Lung (tissue), 12 donors: ENCODE data around the gene RCVRN. TPM values are rescaled to one million over a fixed set of nuclear protein-coding genes. Genes with fewer than 3 reads are reported as not detected.

ENCODE experiments used
- ATAC-seq: fragments of 200-7000 bp; cut with Tn5 transposase; one replicate; pipeline ENCODE4 v1.9.1; 2020; ENCODE audit warnings: moderate number of reproducible peaks; ENCODE audit not compliant: insufficient read depth, low FRiP score
- DNase-seq, 3 donors: peaks; one replicate each; pipeline ENCODE4 v3.0.0-alpha.2; 2013 to 2017
- H3K27ac ChIP-seq, 2 donors: one replicate each; pipeline ENCODE4 v1.5.1; 2013; ENCODE audit warnings: mild to moderate bottlenecking in 2 of 2, moderate library complexity in 2 of 2, control low read depth in 1 of 2, inconsistent platforms in 1 of 2, low read depth in 1 of 2, low read length in 1 of 2
- H3K27me3 ChIP-seq, 3 donors: one replicate each; pipeline ENCODE4 v1.5.1; 2013; ENCODE audit warnings: low read length in 2 of 3; ENCODE audit not compliant: control insufficient read depth in 3 of 3, insufficient read depth in 3 of 3
- H3K36me3 ChIP-seq, 4 donors: one replicate each; pipeline ENCODE4 v1.5.1; 2013; ENCODE audit warnings: low read length in 4 of 4, mild to moderate bottlenecking in 1 of 4, moderate library complexity in 1 of 4; ENCODE audit not compliant: control insufficient read depth in 4 of 4, insufficient read depth in 4 of 4
- H3K4me1 ChIP-seq, 5 donors: one replicate each; pipeline ENCODE4 v1.5.1; 2013; ENCODE audit warnings: low read length in 5 of 5, mild to moderate bottlenecking in 2 of 5, moderate library complexity in 1 of 5; ENCODE audit not compliant: control insufficient read depth in 5 of 5, insufficient read depth in 5 of 5
- H3K4me3 ChIP-seq: one replicate; pipeline ENCODE4 v1.5.1; 2013; ENCODE audit warnings: mild to moderate bottlenecking, control low read depth, moderate library complexity
- H3K9ac ChIP-seq, 2 donors: one replicate each; pipeline ENCODE4 v1.5.1; 2013; ENCODE audit warnings: low read length in 2 of 2, control low read depth in 1 of 2; ENCODE audit not compliant: insufficient read depth in 1 of 2
- H3K9me3 ChIP-seq, 4 donors: one replicate each; pipeline ENCODE4 v1.5.1; 2013; ENCODE audit warnings: low read length in 3 of 4, mild to moderate bottlenecking in 1 of 4, moderate library complexity in 1 of 4; ENCODE audit not compliant: control insufficient read depth in 4 of 4, insufficient read depth in 3 of 4
- CTCF ChIP-seq: IDR thresholded peaks from 2 replicates; pipeline ENCODE4 v1.5.1; 2012; ENCODE audit warnings: mild to moderate bottlenecking; ENCODE audit errors: control extremely low read depth, extremely low read depth
- WGBS, 2 donors: extraction: QIAGEN DNeasy Blood & Tissue Kit; methylation state at CpG; one replicate each; pipeline ENCODE4 v1.1.7; 2013; 5-methylcytosine and 5-hydroxymethylcytosine counted together
- polyA plus RNA-seq, 2 donors: library from polyadenylated mRNA; stranded (reverse); fragments of 200-250 nt; gene quantifications; one replicate each; pipeline ENCODE4 v1.2.1, GENCODE V29; 2013
- total RNA-seq, 2 donors: library from RNA; depleted of rRNA in 1 of 2; stranded (reverse); fragments of >200 nt in 1 of 2; gene quantifications; one replicate each; pipeline ENCODE4 v1.2.1, GENCODE V29; 2014 to 2021
- donor health status: control.
- donor health status: control.
- donor health status: Bipolar disorder and iron deficiency.
- donor health status: healthy.
- donor health status: DM: yes; HTN: yes; CAD: no.

RCVRN gene
- total and polyA plus RNA-seq, 4 donors, result 0.09 to 0.31 (median 0.24) TPM; not detected in 1

- 84 to 89% methylated on average over 3 of the region's 3 CpGs for WGBS, 2 donors
These were observed 11.6 kb downstream of the RCVRN start for GRCh38 chr17:9893411-9894012.

GRCh38 chr17:9890124-9890523 is 14.9 kb downstream of the RCVRN start:
- DNase-seq (no peak), ATAC-seq (peak; percentile 53)
- peak; percentile 0 for TF ChIP-seq CTCF
- WGBS, 2 donors, result 23 to 33% methylated on average over 2 of the region's 2 CpGs
- no peak overlapping the region for H3K9ac ChIP-seq
- no peaks in the 10 kb centered on the region for H3K4me1 ChIP-seq
- no peak overlapping the region for H3K27ac ChIP-seq
- peaks cover 0 to 7% (median 1%) of the 10 kb centered on the region in 4 donors for H3K9me3 ChIP-seq
- H3K4me3 ChIP-seq, result no peak overlapping the region
- no peaks in the 10 kb centered on the region for H3K27me3 ChIP-seq
- no peaks in the 10 kb centered on the region for H3K36me3 ChIP-seq

More at GRCh38 chr17:9893411-9894012, 11.6 kb downstream of the RCVRN start:
- no peaks in the 10 kb centered on the region for H3K27me3 ChIP-seq
- no peak for TF ChIP-seq CTCF
- no peak for ATAC-seq
- no peak overlapping the region for H3K4me3 ChIP-seq
- H3K36me3 ChIP-seq, result no peaks in the 10 kb centered on the region
- H3K9ac ChIP-seq, result no peak overlapping the region
- peaks cover 0 to 7% (median 1%) of the 10 kb centered on the region in 4 donors for H3K9me3 ChIP-seq
- peaks cover 0 to 4% (median 0%) of the 10 kb centered on the region in 5 donors for H3K4me1 ChIP-seq
- no peak for DNase-seq
- no peak overlapping the region for H3K27ac ChIP-seq

GRCh38 chr17:9887508-9887907 is 17.6 kb downstream of the RCVRN start:
- H3K4me1 ChIP-seq, result no peaks in the 10 kb centered on the region
- H3K27me3 ChIP-seq, result no peaks in the 10 kb centered on the region
- H3K36me3 ChIP-seq, result no peaks in the 10 kb centered on the region
- 91 to 97% methylated on average over 8 of the region's 8 CpGs for WGBS, 2 donors
- peaks cover 0 to 8% (median 4%) of the 10 kb centered on the region in 4 donors for H3K9me3 ChIP-seq
- TF ChIP-seq CTCF, result no peak
- H3K27ac ChIP-seq, result no peak overlapping the region
- no peak overlapping the region for H3K4me3 ChIP-seq
- ATAC-seq, result no peak
- H3K9ac ChIP-seq, result no peak overlapping the region
- no peak for DNase-seq
